Measurements from ENCODE around the gene CYP26B1.

The CYP26B1 gene

DNA sequence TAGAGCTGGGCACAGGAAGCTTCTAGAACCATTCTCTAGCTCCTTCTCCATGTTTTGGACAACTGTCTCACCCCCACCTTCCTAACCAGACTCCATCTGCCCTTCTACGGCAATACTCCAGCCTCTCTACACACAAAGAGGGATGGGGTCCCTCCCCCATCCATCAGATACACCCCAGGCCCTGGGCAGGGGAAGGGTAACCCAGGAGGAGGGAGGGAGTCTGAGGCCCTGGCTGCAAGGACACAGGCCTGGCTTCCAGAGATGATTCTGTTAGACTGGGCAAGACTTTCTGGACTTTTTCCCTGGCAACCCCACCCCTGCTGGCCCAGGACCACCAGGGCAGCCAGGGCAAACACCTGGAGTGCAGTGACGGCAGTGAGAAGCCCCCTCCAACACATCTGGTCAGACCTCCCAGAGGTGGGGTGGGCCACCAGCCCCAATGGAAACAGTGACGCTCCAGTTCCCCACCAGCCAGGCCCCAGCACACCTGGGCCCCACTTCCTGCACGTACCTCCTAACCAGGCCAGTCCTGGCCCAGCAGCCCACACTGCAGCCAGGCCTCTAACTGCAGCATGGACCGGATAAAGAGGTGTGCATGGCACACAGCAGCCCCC is 6.5 kb downstream of the CYP26B1 start:
- no peak for DNase-seq (ENCODE audit: low read depth)

DNA sequence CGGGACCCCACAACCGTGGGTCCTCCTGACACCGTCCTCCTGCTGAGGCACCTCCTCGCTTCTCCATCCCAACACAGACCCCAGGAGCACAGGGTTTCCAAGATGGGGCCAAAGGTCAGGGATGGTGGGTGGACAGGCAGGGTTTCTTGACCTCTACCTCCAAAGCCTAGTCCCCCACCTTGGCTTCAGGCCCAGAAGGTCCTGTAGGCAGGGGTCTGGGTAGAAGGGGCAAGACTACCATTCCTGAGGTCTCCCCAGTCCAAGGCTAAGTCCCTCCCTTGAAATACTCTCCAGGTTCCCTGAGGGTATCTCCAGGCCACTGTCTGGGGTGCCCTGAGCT is 7.1 kb downstream of the CYP26B1 start:
- no peak for DNase-seq (ENCODE audit: low read depth)

DNA sequence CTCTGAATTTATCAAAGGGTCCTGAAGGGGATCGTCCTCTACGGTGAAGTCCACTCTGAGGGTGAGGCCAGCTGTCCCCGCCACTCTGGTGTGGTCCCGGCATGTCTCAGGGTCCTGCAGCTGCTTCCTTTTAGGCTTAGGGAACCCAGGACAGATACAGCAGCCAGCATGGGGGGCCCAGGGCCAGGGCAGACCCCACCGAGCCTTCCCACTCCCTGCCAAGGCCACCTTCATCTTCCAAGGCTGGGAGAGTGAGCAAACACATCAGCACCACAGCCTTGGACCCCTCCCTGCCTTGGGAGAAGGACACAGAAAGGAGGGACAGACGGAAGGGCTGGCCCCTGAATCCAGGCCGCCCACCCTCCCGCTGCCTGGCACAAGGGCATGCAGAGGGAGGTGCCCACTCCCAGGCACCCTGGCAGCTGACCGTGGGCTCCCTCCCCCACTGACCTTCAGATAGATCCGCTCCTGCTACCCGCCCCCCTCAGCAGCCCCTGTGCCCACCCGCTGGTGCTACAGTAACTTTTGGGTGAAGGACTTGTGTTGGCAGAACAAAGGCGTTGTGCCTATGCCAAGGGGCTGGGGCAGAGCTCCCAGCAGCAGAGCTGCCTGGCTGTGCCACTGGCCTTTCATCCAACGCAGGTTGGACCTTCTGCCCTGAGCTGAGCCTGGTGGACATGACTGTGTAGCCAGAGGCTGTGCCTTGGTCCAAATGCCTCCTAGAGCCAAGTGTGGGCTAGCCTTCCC is 7.6 kb downstream of the CYP26B1 start:
- no peak for DNase-seq (ENCODE audit: low read depth)

DNA sequence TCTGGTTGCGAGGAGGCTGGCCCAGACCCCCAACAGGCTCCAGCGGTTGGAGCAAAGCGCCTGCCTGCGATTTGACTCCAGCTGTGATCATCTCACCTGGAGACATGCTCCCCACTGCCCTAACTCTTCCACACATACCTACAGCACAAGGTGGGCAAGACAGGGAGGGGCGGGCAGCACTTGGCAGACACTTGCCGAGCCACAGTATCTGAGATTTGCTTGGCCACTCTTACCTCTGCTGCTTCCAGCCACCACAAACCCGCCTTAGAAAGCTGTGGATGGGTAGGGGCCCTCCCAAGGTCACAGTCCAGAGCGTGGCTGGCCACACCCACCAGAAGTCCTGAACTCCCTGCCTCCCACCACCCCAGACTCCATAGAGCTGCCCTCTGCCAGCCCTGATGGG is 8.2 kb downstream of the CYP26B1 start:
- no peak for DNase-seq (ENCODE audit: low read depth)

DNA sequence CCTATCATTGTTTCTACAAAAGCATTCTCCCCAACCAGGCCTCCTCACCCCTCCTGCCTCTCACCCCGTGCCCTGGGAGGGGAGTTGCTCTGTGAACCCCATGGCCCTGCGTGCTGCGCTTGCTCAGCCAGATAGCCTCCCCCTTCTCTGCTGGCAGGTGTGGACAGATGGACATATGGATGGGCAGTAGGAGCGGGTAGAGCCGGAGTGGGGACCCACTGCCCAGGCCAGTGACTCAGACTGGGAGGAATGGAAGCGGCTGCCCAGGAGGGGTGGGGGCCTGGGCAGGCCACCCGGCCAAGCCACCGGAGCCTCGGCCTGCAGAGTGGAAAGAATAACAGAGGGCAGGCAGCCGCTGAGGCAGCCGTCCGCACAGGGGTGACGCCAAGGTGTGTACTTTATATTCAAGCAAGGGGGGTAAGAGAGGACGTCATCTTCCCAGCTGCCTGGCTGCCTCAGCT is 8.7 kb downstream of the CYP26B1 start:
- no peak for DNase-seq (ENCODE audit: low read depth)

DNA sequence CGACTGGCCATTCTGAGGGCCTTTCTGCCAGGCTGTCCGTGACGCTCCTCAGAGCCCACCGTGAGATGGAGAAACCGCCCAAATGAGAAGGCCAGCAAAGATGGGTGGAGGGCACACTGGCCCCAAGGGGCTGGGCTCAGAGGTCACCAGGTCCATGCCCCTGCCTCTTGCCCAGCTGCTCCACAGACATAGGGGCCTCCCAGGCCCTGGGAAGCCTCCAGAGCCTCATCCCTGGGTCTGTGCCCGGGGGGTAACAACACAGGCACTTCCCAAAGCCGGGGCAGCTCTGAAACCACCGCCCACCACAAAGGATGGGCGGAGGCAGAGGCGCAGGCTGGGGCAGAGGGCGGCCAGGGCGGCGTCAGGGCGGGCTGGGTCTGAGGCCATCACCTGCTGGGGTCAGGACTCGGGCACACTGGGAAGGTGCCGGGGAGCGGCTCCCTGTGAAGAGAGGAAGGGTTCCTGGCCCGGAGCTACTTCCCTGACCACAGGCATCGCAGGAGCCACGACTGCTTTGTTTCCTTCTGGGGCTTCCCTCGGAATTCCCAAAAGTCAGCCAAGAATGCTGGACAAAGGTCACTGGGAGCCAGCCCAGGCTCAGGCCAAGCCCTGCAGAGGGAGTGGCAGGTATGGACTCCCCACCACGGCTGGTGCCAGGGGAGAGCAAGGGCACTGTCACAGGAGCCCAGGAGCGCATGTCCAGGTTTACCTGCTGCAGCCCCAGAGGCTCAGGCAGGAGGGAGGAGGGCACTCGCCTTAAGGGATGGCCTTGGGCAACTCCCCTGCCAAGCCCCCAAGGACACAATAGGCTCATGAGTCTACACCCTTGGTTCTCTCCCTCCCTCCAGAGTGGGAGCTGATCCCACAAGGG is 9.4 kb downstream of the CYP26B1 start:
- DNase-seq (ENCODE audit: low read depth): no peak

DNA sequence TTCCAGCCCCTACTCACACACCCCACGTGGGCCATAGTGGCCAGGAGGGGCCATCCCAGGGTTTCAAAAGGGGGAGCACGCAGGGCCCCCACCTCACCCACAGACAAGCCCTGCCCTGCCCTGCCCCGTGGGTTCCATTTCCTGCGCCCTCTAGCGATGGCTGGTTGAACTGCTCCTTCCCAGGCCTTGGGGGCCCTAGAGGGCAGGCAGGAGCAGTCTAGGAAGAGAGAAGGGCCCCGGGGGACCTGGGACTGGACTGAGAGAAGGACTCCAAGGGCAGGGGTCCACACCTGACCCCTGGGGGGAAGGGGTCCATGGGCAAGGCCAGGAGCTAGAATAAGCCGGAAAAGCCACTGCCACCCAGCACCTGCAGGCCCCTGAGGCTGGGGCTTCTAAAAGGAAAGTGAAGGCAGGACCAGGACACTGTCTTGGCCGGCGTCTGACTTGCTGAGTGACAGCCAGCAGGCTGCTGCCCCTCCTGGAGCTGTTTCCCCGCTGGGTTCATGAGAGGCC is 10.1 kb downstream of the CYP26B1 start:
- no peak for DNase-seq (ENCODE audit: low read depth)

DNA sequence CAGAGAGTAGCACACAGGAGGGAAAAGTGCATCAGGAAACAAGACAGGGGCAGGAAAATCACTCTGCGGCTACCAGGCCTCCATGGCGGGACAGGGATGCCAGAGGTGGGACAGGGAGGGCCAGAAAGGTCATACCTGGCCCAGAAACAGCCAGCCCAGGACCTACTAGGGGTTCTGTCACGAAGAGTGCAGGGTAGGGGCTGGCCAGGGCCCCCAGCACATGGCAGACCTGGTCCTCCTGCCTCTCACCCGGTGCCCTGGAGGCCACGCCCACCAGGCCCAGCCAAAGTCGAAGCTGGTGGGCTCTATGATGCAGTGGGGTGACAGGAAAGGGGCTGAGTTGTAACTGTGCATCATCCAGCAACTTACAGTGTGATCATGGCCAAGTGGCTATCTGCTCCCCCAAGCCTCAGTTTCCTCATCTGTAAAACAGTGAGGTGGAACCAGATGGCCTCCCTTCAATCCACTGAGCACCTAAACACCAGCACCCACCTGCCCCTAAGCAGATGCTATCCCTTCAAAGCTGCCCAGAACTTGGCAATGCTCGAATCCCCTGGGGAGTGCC is 10.6 kb downstream of the CYP26B1 start:
- DNase-seq (ENCODE audit: low read depth): no peak

DNA sequence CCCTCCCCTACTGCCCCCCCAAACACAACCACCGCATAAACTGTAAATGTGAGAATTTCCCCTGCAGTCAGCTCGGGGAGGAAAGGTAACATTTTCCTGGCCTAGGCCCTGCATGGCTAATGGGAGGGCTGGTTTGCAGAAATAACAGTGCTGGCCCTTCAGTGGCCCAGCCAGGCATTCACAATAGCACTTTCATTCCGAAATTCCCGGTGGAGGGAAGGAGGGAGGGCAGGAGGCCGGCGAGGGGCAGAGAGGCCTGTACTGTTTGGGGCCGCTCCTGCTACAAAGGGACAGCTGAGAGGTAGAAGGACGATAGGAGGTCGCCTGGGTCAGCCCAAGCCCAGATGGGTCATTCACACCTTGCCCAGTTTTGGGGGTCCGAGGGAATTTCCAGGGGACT is 11.3 kb downstream of the CYP26B1 start:
- DNase-seq (ENCODE audit: low read depth): no peak

DNA sequence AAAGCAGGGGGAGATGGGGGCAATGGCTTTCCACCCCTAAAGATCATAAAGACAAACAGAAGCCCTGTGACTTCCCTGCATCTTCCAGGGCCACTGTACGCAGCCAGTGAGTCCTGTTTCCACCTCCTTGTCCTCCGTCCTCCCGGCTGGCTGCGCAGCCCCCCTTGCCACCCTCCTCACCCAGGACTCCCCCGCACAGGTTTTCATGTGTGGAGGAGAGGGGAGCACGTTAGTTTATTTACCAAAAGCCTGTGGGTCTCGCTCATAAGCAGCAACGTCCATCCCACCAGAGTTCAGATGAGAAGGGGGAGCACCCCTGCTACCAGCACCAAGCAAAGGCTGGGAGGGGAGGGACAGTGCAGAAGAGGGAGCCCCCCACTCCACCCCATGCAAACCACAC is 11.7 kb downstream of the CYP26B1 start:
- no peak for DNase-seq (ENCODE audit: low read depth)

DNA sequence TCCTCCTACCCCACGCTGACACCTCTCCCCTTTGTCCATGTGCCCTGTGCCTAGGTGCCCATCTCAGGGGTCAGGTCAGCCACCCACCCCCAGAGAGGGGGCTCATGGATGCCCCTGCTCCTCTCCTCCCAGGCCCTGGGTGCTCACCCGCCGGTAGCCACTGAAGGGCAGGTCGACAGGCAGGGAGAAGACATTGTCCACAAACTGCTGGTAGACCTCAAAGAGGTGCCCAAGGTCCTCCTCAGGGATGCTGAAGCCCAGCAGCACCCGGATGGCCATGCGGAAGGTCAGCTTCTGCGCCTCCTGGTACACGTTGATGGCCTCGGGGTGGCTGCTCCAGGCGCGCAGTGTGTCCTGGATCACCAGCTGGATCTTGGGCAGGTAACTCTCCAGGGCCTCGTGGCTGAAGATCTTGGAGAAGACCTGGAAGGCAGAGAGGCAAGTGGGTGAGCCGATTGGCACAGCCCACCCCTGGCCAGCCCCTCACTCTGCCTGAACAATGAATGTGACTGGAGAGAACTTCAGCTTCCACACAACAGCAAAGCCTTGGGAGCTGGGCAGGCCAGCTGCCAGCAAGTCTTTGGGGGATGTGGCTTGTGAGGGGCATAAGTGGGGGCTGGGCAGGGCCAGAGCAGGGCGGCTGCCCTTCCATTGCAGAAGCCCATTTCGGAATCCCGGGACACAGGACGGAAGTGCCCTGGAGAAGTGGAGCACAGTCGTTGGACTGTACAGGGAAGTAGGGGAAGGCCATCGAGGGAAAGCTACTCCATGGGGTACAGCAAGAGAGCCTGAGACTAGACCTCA is 12.5 kb downstream of the CYP26B1 start:
- no peak for DNase-seq (ENCODE audit: low read depth)

DNA sequence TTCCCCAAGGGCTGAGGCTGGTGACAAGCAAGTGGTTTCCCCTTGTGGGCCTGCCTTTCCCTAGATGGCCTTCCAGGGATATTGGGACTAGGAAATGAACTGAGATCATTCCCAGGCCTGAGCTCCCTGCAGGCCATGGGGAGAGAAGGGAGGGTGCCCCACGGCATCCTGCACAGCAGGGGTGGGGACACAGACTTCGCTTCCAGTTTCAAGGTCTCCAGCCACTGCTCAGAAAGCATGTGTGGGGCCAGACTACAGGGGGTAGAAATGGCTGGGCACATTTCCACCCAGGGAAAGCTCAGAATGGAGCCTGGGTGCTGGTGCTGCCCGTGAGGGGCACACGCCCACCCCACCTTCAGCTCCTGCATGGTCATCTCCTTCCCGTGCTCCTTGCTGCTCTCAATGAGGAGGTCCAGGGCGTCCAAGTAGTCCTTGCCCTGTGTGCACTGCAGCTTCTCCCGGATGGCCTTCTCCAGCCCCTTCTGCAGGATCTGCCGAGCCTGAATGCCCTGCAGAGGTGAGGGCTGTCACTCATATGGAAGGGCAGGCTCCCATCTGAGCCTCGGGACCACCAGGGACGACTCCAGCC is 13.2 kb downstream of the CYP26B1 start:
- DNase-seq (ENCODE audit: low read depth): no peak

DNA sequence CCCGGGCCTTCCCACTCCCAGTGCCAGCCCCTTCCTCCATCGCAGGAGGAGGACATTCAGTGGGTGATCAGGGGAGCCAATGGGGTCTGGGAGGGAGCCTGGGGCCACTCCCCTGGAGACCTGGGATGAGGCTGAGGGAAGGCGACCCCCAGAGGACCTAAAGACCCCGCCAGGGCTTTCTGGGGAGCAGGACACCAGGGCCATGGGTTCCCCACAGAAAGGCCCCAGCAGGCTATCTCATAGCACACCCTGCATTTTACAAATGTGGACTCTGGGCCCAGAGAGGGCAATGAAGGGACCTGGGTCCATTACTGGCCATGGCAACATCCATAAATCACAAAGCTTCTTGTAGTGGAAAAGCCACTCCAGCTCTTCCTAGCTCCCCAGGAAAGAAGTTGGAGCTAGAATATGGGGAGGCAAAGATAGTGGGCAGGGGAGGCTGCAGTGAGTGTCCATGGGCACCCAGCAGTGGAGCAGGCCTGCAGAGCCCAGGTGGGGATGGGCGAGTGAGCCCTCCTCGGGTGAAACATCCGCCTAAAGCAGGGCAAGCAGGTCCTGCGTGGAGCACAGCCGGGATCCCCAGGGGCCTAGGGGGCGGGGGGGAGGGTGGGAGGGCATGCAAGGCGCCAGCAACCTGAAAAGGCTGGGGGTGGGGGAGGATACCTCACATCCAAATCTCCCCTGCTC is 13.8 kb downstream of the CYP26B1 start:
- DNase-seq (ENCODE audit: low read depth): no peak

DNA sequence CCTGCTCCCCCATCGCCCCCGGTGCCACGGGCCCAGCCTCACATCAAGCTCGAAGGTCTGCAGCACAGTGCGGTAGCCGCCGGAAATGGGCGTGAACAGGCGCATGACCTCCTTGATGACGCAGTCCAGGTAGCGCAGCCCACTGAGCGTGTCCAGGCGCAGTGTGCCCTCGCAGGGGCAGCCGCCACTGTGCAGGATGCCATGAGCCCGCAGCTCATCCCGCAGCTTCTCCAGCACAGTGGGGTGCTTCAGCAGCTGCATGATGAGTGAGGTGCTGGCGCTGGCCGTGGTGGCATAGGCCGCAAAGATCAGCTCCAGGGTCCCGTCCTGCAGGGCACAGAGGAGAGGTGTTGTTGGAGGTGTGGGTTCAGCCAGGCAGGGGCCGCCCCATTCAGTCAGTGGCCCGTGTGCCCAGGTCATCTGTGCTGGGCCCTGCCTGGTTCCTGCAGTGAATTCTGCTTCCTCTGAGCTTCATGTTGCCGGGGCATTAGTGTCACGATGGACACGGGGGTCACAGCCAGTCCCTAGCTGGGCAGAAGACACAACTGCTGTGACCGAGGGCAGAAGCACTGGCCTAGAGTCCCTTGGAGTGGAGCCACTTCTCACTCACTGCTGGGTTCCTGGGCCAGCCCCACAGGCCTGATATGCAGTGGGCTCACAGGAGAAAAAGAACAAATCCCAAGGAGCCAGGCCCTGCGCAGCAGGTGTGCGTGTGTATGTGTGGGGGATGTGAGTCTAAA is 14.5 kb downstream of the CYP26B1 start:
- DNase-seq (ENCODE audit: low read depth): no peak

DNA sequence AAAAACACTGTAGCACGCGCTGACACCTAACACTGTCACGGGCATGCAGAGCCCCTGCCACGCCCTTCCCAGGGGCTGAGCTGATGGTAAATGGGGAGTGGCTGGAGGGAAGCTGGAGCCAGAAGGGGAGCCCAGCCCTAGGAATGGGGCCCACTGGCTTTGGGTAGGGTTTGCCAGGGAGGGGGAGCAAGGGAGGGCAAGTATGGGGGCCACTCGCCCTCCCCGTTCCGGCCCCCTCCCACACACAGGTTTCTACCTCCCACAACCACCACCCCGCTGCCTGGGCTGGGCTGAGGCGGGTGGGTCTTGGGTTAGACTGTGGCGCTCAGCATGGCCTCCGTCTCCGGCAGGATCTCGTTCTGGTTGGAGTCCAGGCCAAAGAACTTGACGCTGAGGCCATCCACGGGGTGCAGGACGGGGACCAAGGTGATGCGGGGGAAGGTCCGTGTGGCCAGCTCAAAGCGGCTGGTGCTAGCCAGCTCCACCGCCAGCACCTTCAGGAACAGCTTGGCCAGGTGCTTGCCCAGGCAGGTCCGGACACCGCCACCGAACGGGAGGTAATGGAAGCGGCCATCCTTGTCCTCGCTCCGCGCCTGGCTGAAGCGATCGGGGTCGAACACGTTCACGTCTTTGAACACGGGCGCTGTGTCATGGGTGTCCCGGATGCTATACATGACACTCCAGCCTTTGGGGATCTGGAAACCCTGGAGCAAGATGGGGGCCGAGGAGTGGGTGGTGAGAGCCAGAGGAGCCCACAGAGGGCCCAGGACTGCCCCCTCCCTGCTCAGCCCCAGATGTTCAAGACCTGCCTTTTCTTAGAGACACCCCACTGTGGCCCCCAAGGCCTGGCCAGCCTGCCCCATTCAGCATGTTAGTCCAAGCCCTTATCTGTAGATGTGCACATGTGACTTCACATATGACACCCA is 15.5 kb downstream of the CYP26B1 start:
- no peak for DNase-seq (ENCODE audit: low read depth)

DNA sequence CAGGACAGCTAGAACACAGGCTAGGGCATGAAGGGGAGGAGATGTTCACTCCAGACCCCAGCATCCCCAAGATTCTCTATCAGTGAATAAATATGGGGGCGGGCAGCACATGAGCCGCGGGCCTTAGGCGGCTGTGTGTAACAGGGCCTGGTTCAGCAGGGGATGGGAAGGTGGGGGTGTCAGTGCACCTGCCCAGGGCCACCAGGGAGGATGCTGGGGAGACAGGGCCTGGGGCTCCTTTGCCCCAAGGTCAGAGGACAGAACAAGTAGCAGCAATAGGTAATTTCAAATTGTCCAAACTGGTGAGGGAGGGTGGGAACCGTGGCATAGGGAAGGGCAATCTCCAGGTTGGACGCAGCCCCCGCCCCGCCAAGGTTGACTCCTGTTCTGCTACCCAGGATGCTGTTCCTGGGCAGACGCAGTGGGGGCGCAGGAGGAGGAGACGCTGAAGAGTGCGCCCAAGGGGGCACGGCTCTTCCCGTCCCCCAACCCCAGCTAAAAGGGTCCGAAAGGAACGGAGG is 16.2 kb downstream of the CYP26B1 start:
- no peak for DNase-seq (ENCODE audit: low read depth)

DNA sequence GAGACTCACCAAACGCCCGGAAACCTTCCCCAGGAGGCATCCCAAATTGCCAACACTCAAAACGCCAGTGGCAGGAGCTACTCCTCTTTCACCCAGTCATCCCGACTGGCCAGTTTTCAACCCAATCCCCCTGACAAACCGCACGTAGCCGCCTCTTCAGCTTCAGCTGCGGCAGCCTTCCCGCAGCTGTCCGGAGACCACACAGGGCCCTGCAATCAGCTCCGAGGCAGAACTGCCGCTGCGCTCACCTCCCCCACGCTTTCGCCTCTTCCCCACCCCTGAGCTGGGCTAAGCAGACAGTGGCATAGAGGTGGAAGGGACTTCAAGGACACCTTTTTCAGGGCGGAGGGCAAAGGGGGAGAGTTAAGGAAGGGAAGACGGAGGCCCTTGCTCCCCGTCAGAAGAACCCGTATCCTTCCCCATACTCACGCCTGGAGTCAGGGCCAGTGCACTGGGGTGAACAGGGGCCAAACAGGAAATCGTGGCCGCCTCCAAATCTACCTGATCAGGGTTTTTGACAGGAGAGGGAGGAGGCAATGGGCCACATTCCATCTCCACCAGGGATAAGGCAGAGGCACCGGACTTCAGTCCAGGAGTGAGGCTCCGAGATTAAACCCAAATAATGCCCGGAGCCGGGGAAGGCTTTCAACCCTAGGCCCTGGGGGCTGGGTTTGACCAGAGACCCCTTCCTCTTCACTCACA is 16.9 kb downstream of the CYP26B1 start:
- DNase-seq (ENCODE audit: low read depth): no peak

All from HS-5 (cell line).